HCT116 (cell line): ENCODE measurements around the gene HIVEP3. TPM values are rescaled to one million over a fixed set of nuclear protein-coding genes. Genes with fewer than 3 reads are reported as not detected.

Experiments
- ATAC-seq: fragments of 200-7000 bp; cut with Tn5 transposase; 2 replicates; pipeline ENCODE4 v1.9.1; 2020; ENCODE audit warnings: mild to moderate bottlenecking, moderate library complexity
- BruUV-seq: library from RNA; stranded (reverse); fragments of 400-500 nt; replicated peaks from 2 replicates; lab custom pipeline; 2021; lab: Mats Ljungman, UMichigan
- CTCF ChIA-PET: fragments of 300-600 bp; sonication (Branson Sonifier 250); formaldehyde crosslinking; loops from one replicate; lab custom pipeline; 2021; ENCODE audit warnings: antibody characterized with exemption; lab: Charles Lee
- POLR2A ChIA-PET: fragments of 300-600, 350-600 bp; sonication (Branson Sonifier 250); formaldehyde crosslinking; loops from one replicate; lab custom pipeline; 2021; ENCODE audit warnings: antibody characterized with exemption; lab: Charles Lee
- RAD21 ChIA-PET, 2 experiments: fragments of 300-600 bp; sonication (Branson Sonifier 250); formaldehyde crosslinking; loops; one replicate each; lab custom pipeline; 2023; ENCODE audit warnings: low total read pairs in 2 of 2; ENCODE audit not compliant: uncharacterized antibody in 2 of 2, unreplicated experiment in 2 of 2, low non-redundant PET in 1 of 2; lab: Charles Lee
- DNase-seq: peaks from one replicate; pipeline ENCODE4 v3.0.0-alpha.2; 2010; ENCODE audit warnings: low read depth, low spot score
- H2AFZ ChIP-seq: fragments of 200-600 bp; shearing (Covaris generic), sonication (generic); 2 replicates; pipeline ENCODE4 v1.6.1; 2017; ENCODE audit warnings: low read depth, mixed run types, mixed read lengths, antibody characterized with exemption, low read length; ENCODE audit not compliant: poor library complexity, severe bottlenecking
- H3K27ac ChIP-seq: 2 replicates; pipeline ENCODE4 v1.5.1; 2012; ENCODE audit warnings: low read depth, low read length
- H3K27me3 ChIP-seq: fragments of 200-600 bp; sonication (generic); 2 replicates; pipeline ENCODE4 v1.6.1; 2016; ENCODE audit warnings: mixed run types, low read length, mixed read lengths; ENCODE audit not compliant: insufficient read depth
- H3K36me3 ChIP-seq, 2 experiments: fragments of 200-500 bp in 1 of 2; fragments of 200-600 bp in 1 of 2; sonication (Bioruptor generic) in 1 of 2; sonication (generic) in 1 of 2; 2 replicates each; pipeline versions ENCODE4 v1.5.1 to v1.6.1; 2014 to 2016; ENCODE audit warnings: low read length in 2 of 2, inconsistent platforms in 1 of 2, mixed read lengths in 1 of 2, mixed run types in 1 of 2; ENCODE audit not compliant: insufficient read depth in 2 of 2, control insufficient read depth in 1 of 2
- H3K4me1 ChIP-seq, 2 experiments: fragments of 200-600 bp in 1 of 2; sonication (generic) in 1 of 2; 2 replicates each; pipeline versions ENCODE4 v1.5.1 to v1.6.1; 2012 to 2017; ENCODE audit warnings: low read length in 2 of 2, inconsistent platforms in 1 of 2, mild to moderate bottlenecking in 1 of 2, mixed read lengths in 1 of 2, mixed run types in 1 of 2, moderate library complexity in 1 of 2; ENCODE audit not compliant: insufficient read depth in 2 of 2, control insufficient read depth in 1 of 2
- H3K4me2 ChIP-seq: fragments of 200-600 bp; sonication (generic); 2 replicates; pipeline ENCODE4 v1.6.1; 2017; ENCODE audit warnings: mixed run types, low read length, mixed read lengths
- H3K4me3 ChIP-seq, 2 experiments: fragments of 200-600 bp in 1 of 2; sonication (generic) in 1 of 2; replicated peaks in 1 of 2; 2 replicates each; pipeline ENCODE4 v1.5.1; 2011 to 2016; ENCODE audit warnings: low read length in 2 of 2, control low read depth in 1 of 2, low read depth in 1 of 2, mild to moderate bottlenecking in 1 of 2, mixed read lengths in 1 of 2, mixed run types in 1 of 2
- H3K79me2 ChIP-seq: fragments of 200-600 bp; sonication (generic); 2 replicates; pipeline ENCODE4 v1.6.1; 2017; ENCODE audit warnings: mild to moderate bottlenecking, mixed run types, low read length, moderate library complexity, mixed read lengths; ENCODE audit not compliant: insufficient read depth
- H3K9ac ChIP-seq: fragments of 200-600 bp; sonication (generic); 2 replicates; pipeline ENCODE4 v1.6.1; 2016; ENCODE audit warnings: low read length, mixed read lengths
- H3K9me2 ChIP-seq: fragments of 200-600 bp; sonication (generic), shearing (Covaris generic); 2 replicates; pipeline ENCODE4 v1.6.1; 2017; ENCODE audit warnings: mixed run types, mild to moderate bottlenecking, moderate library complexity; ENCODE audit not compliant: insufficient read depth
- H3K9me3 ChIP-seq, 2 experiments: fragments of 200-500 bp in 1 of 2; fragments of 200-600 bp in 1 of 2; sonication (Bioruptor generic) in 1 of 2; sonication (generic) in 1 of 2; 2 replicates each; pipeline ENCODE4 v1.6.1; 2014 to 2017; ENCODE audit warnings: low read length in 2 of 2, mixed read lengths in 2 of 2, inconsistent platforms in 1 of 2, low read depth in 1 of 2, mild to moderate bottlenecking in 1 of 2, mixed run types in 1 of 2, moderate library complexity in 1 of 2; ENCODE audit not compliant: control insufficient read depth in 1 of 2, insufficient read depth in 1 of 2
- H4K20me1 ChIP-seq: fragments of 200-600 bp; sonication (generic), shearing (Covaris generic); 2 replicates; pipeline ENCODE4 v1.6.1; 2017; ENCODE audit warnings: mixed run types, mild to moderate bottlenecking, moderate library complexity; ENCODE audit not compliant: insufficient read depth
- EGR1 ChIP-seq: IDR thresholded peaks from 2 replicates; pipeline ENCODE4 v1.6.1; 2012; ENCODE audit warnings: low read depth
- EZH2 ChIP-seq: fragments of 200-600 bp; sonication (generic); IDR thresholded peaks from 2 replicates; pipeline ENCODE4 v1.6.1; 2017; ENCODE audit warnings: antibody characterized with exemption, mixed run types
- MAX ChIP-seq: IDR thresholded peaks from 2 replicates; pipeline ENCODE4 v1.6.1; 2012
- POLR2AphosphoS5 ChIP-seq: IDR thresholded peaks from 2 replicates; pipeline ENCODE4 v1.6.1; 2011; ENCODE audit warnings: mild to moderate bottlenecking, low read depth, low read length, moderate library complexity
- REST ChIP-seq: IDR thresholded peaks from 2 replicates; pipeline ENCODE4 v1.6.1; 2012; ENCODE audit warnings: low read depth
- SIN3A ChIP-seq: IDR thresholded peaks from 2 replicates; pipeline ENCODE4 v1.6.1; 2012; ENCODE audit warnings: low read depth
- SRF ChIP-seq: IDR thresholded peaks from 2 replicates; pipeline ENCODE4 v1.6.1; 2012; ENCODE audit warnings: low read depth
- ZFX ChIP-seq: fragments of 450-650 bp; IDR thresholded peaks from 2 replicates; pipeline ENCODE4 v1.6.1; 2017
- ZNF274 ChIP-seq: fragments of 200-500 bp; sonication (Bioruptor generic); IDR thresholded peaks from 2 replicates; pipeline ENCODE4 v1.6.1; 2014; ENCODE audit warnings: mild to moderate bottlenecking, low read depth, low read length, inconsistent platforms
- intact Hi-C: fragments of 100-400 bp; cut with micrococcal nuclease; formaldehyde crosslinking; loops from 2 replicates; pipeline ENCODE4 v1.10.0; 2022
- total RNA-seq: library from RNA; stranded (reverse); gene quantifications from one replicate; pipeline ENCODE4 v1.2.1, GENCODE V29; 2021; ENCODE audit not compliant: unreplicated experiment
- TF ChIP-seq, protein P1 (sequence below), 3 experiments: fragments of 200-600 bp in 1 of 3; sonication (generic) in 1 of 3; IDR thresholded peaks in 2 of 3; conservative IDR thresholded peaks in 1 of 3; 2 replicates each; pipeline ENCODE4 v1.5.1; 2012 to 2017; ENCODE audit warnings: low read depth in 2 of 3, low read length in 2 of 3, antibody characterized with exemption in 1 of 3, borderline replicate concordance in 1 of 3, control low read depth in 1 of 3, mild to moderate bottlenecking in 1 of 3, mixed read lengths in 1 of 3, mixed run types in 1 of 3, moderate library complexity in 1 of 3; ENCODE audit not compliant: insufficient read depth in 1 of 3

The HIVEP3 gene
- total RNA-seq, 1 experiment from 2014 or later: 7.1 TPM

GRCh38 chr1:41528726-41529605 lies 389.8 kb downstream of the HIVEP3 start:
- intact Hi-C loops: no loop called here
- no peak for TF ChIP-seq ZNF274
- no peak for TF ChIP-seq POLR2AphosphoS5
- no peak for TF ChIP-seq ZFX
- TF ChIP-seq, protein P1, sequence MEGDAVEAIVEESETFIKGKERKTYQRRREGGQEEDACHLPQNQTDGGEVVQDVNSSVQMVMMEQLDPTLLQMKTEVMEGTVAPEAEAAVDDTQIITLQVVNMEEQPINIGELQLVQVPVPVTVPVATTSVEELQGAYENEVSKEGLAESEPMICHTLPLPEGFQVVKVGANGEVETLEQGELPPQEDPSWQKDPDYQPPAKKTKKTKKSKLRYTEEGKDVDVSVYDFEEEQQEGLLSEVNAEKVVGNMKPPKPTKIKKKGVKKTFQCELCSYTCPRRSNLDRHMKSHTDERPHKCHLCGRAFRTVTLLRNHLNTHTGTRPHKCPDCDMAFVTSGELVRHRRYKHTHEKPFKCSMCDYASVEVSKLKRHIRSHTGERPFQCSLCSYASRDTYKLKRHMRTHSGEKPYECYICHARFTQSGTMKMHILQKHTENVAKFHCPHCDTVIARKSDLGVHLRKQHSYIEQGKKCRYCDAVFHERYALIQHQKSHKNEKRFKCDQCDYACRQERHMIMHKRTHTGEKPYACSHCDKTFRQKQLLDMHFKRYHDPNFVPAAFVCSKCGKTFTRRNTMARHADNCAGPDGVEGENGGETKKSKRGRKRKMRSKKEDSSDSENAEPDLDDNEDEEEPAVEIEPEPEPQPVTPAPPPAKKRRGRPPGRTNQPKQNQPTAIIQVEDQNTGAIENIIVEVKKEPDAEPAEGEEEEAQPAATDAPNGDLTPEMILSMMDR (IDR thresholded peaks at IDR 0.05 in 2 of 3, conservative IDR thresholded peaks at IDR 0.05 in 1 of 3; ENCODE audit: borderline replicate concordance in 1 of 3, insufficient read depth in 1 of 3, low read depth in 2 of 3, low read length in 2 of 3): no peak
- DNase-seq (no peak), ATAC-seq (no peak)
- H3K4me2 ChIP-seq: no peak overlapping the region
- no peaks in the 10 kb centered on the region for H3K9me2 ChIP-seq
- no peaks in the 10 kb centered on the region for H4K20me1 ChIP-seq
- BruUV-seq: no TSS peak
- no peak overlapping the region for H3K27ac ChIP-seq
- no peaks in the 10 kb centered on the region for H3K27me3 ChIP-seq
- H3K9ac ChIP-seq: no peak overlapping the region
- ChIA-PET RAD21 (no interaction called here), CTCF (no interaction called here), POLR2A (no interaction called here)
- H3K36me3 ChIP-seq: no peaks in the 10 kb centered on the region
- no peaks in the 10 kb centered on the region for H3K4me1 ChIP-seq
- H2AFZ ChIP-seq: no peak overlapping the region
- H3K79me2 ChIP-seq: no peaks in the 10 kb centered on the region
- H3K4me3 ChIP-seq: no peak overlapping the region
- no peaks in the 10 kb centered on the region for H3K9me3 ChIP-seq

DNA sequence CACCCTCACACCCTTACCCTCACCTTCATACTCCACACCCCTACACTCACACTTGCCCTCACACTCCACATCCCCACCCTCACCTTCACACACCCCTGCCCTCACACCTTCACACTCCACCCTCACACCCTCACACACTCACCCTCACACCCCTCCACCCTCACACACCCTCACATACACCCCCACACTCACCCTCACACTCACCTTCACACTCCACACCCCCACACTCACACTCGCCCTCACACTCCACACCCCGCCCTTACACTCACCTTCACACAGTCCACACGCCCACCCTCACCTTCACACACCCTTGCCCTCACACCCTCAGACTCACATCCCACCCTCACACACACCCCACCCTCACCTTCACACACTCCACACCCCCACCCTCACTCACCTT lies 390.6 kb downstream of the HIVEP3 start:
- Histone ChIP-seq H4K20me1 (no peaks in the 10 kb centered on the region), H3K9me2 (no peaks in the 10 kb centered on the region), H3K4me2 (no peak overlapping the region), H3K27me3 (no peaks in the 10 kb centered on the region), H2AFZ (no peak overlapping the region), H3K79me2 (no peaks in the 10 kb centered on the region), H3K27ac (no peak overlapping the region), H3K9ac (no peak overlapping the region), H3K9me3 (no peaks in the 10 kb centered on the region), H3K4me3 (no peak overlapping the region), H3K4me1 (no peaks in the 10 kb centered on the region), H3K36me3 (no peaks in the 10 kb centered on the region)
- ChIA-PET RAD21 (no interaction called here), POLR2A (no interaction called here), CTCF (no interaction called here)
- ATAC-seq (no peak), DNase-seq (no peak)
- no TSS peak for BruUV-seq
- intact Hi-C loops: no loop called here
- TF ChIP-seq ZFX (no peak), SRF (no peak), ZNF274 (no peak), SIN3A (no peak), EZH2 (no peak), EGR1 (no peak), MAX (no peak), REST (no peak)
- TF ChIP-seq, protein P1 (IDR thresholded peaks at IDR 0.05 in 2 of 3, conservative IDR thresholded peaks at IDR 0.05 in 1 of 3; ENCODE audit: borderline replicate concordance in 1 of 3, insufficient read depth in 1 of 3, low read depth in 2 of 3, low read length in 2 of 3): no peak
